HUES6 (cell line): ENCODE measurements around the gene SDR42E1.

Source experiments
- H3K27ac ChIP-seq: 2 replicates; pipeline ENCODE4 v1.7.0; 2013; ENCODE audit warnings: low read depth, mild to moderate bottlenecking, low read length, inconsistent platforms
- H3K27me3 ChIP-seq: 2 replicates; pipeline ENCODE4 v1.6.1; 2013; ENCODE audit warnings: low read length; ENCODE audit not compliant: control insufficient read depth, insufficient read depth
- H3K36me3 ChIP-seq: 2 replicates; pipeline ENCODE4 v1.6.1; 2013; ENCODE audit warnings: low read length; ENCODE audit not compliant: control insufficient read depth, insufficient read depth
- H3K4me1 ChIP-seq: 2 replicates; pipeline ENCODE4 v1.6.1; 2013; ENCODE audit warnings: low read length; ENCODE audit not compliant: control insufficient read depth, insufficient read depth
- H3K4me3 ChIP-seq: 2 replicates; pipeline ENCODE4 v1.5.1; 2013; ENCODE audit warnings: low read depth, low read length
- H3K9ac ChIP-seq: one replicate; pipeline ENCODE4 v1.6.1; 2013; ENCODE audit warnings: mild to moderate bottlenecking, low read length
- H3K9me3 ChIP-seq: 2 replicates; pipeline ENCODE4 v1.6.1; 2013; ENCODE audit warnings: low read depth, low read length; ENCODE audit not compliant: control insufficient read depth, insufficient read depth

Gene SDR42E1

GRCh38 chr16:81975637-81976036, 35.6 kb downstream of the SDR42E1 start:
- H3K9ac ChIP-seq, result no peak overlapping the region
- peaks cover 17% of the 10 kb centered on the region; the same call in 1 of the 2 replicates for H3K4me1 ChIP-seq
- H3K27ac ChIP-seq, result no peak overlapping the region
- H3K27me3 ChIP-seq, result no peaks in the 10 kb centered on the region
- H3K4me3 ChIP-seq, result no peak overlapping the region
- peaks cover 34% of the 10 kb centered on the region for H3K9me3 ChIP-seq
- no peaks in the 10 kb centered on the region for H3K36me3 ChIP-seq

GRCh38 chr16:81973737-81974136, 37.5 kb downstream of the SDR42E1 start:
- Histone ChIP-seq H3K4me3 (no peak overlapping the region), H3K4me1 (peaks cover 17% of the 10 kb centered on the region; the same call in 1 of the 2 replicates), H3K9me3 (peaks cover 34% of the 10 kb centered on the region), H3K9ac (no peak overlapping the region), H3K27me3 (no peaks in the 10 kb centered on the region), H3K36me3 (no peaks in the 10 kb centered on the region), H3K27ac (no peak overlapping the region; the same call in 1 of the 2 replicates)

- Histone ChIP-seq H3K9ac (no peak overlapping the region), H3K36me3 (no peaks in the 10 kb centered on the region), H3K4me3 (no peak overlapping the region), H3K4me1 (peaks cover 17% of the 10 kb centered on the region; the same call in 1 of the 2 replicates), H3K27me3 (no peaks in the 10 kb centered on the region), H3K27ac (no peak overlapping the region), H3K9me3 (peaks cover 30% of the 10 kb centered on the region)
Observed at GRCh38 chr16:81971853-81972252, 39.4 kb downstream of the SDR42E1 start.

- no peaks in the 10 kb centered on the region for H3K36me3 ChIP-seq
- H3K27me3 ChIP-seq, result no peaks in the 10 kb centered on the region
- no peak overlapping the region for H3K9ac ChIP-seq
- H3K4me3 ChIP-seq, result no peak overlapping the region
- peaks cover 14% of the 10 kb centered on the region for H3K9me3 ChIP-seq
- no peak overlapping the region for H3K27ac ChIP-seq
- no peaks in the 10 kb centered on the region for H3K4me1 ChIP-seq
Observed at GRCh38 chr16:81967358-81967757, 43.9 kb downstream of the SDR42E1 start.

- Histone ChIP-seq H3K27me3 (no peaks in the 10 kb centered on the region), H3K9ac (no peak overlapping the region), H3K27ac (no peak overlapping the region), H3K4me3 (no peak overlapping the region), H3K4me1 (no peaks in the 10 kb centered on the region), H3K36me3 (no peaks in the 10 kb centered on the region), H3K9me3 (peaks cover 3% of the 10 kb centered on the region; the same call in 1 of the 2 replicates)
Observed at GRCh38 chr16:81964808-81965207, 46.5 kb downstream of the SDR42E1 start.

DNA sequence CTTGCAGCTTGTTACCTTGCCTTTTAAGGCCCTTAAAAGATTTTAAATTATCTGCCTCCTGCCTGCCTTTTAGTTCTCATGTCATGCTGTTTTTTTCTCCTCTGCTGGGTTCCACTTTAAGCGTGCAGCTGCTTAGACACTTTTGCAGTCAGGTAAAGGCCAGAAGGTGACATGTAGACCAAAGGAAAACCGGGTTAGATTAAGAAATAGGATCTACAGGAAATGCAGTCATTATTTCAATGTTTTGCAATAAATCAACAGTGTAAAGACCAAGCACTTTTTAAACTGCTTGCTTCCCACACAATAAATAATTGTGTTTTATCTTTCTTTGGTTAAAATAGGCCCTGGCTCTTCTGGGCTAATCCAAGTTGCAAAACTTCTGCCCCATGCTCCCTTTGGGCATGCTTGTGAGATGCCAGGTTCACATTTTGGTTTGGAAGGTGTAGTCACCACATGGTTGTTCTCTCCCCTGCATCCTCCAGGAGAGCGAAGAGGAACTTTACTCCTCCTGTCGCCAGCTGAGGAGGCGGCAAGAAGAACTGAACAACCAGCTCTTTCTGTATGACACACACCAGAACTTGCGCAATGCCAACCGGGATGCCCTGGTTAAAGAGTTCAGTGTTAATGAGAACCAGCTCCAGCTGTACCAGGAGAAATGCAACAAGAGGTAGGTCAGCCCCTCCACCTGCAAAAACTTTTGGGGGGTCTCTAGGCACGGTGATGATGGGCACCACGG, 54.9 kb downstream of the SDR42E1 start:
- H3K4me1 ChIP-seq, result no peaks in the 10 kb centered on the region
- no peak overlapping the region for H3K27ac ChIP-seq
- H3K9me3 ChIP-seq, result peaks cover 2% of the 10 kb centered on the region
- no peak overlapping the region for H3K4me3 ChIP-seq
- H3K27me3 ChIP-seq, result no peaks in the 10 kb centered on the region
- H3K36me3 ChIP-seq, result no peaks in the 10 kb centered on the region
- no peak overlapping the region for H3K9ac ChIP-seq

GRCh38 chr16:81951564-81951963, 59.7 kb downstream of the SDR42E1 start:
- Histone ChIP-seq H3K27ac (no peak overlapping the region), H3K9ac (no peak overlapping the region), H3K27me3 (no peaks in the 10 kb centered on the region), H3K4me1 (no peaks in the 10 kb centered on the region), H3K9me3 (peaks cover 5% of the 10 kb centered on the region), H3K4me3 (no peak overlapping the region), H3K36me3 (no peaks in the 10 kb centered on the region)

DNA sequence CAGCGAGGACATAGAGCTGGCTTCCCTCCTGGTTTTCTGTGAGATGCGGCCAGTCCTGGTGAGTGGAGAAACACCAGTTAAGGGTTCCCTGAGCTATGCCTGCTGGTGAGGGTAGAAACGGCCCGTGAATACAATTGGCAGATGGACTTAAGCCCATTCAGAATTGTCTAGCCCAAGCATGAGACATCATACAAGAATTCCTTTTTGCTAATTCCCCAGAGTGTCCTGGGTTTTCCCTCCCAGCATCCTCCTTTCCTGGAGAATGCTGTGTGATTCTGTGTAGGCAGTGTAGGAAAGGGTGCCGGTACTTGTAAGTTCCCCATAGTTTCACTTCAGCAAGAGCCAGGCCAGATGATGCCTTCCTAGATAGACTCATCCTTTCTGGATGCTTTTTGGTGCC, 65.1 kb downstream of the SDR42E1 start:
- peaks cover 14% of the 10 kb centered on the region for H3K4me1 ChIP-seq
- no peaks in the 10 kb centered on the region for H3K36me3 ChIP-seq
- H3K9ac ChIP-seq, result no peak overlapping the region
- H3K27me3 ChIP-seq, result no peaks in the 10 kb centered on the region
- no peak overlapping the region for H3K4me3 ChIP-seq
- H3K27ac ChIP-seq, result no peak overlapping the region
- 0 out of 2 replicates have a peak, but pooled peaks cover 2% of the 10 kb centered on the region for H3K9me3 ChIP-seq

DNA sequence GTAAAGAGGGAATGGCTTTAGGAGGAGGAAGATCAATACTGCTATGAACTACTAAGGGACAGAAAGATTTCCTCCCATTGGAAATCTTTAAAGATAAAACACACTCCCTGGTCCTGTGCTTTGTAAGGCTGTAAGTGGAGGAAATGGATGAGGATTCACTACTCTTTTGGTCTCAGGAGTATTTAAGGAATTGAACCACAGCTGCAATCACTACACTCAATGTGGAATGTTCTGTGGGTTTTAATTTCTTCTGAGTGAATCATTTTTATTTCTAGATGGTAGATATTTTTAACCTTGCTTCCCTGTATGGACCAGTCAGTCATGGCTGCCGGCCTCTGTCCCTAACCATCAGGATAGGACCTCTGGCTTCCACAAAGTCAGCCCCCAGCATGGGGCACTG, 65.6 kb downstream of the SDR42E1 start:
- H3K4me1 ChIP-seq, result peaks cover 19% of the 10 kb centered on the region
- H3K27me3 ChIP-seq, result no peaks in the 10 kb centered on the region
- no peak overlapping the region for H3K27ac ChIP-seq
- no peaks in the 10 kb centered on the region for H3K9me3 ChIP-seq
- no peak overlapping the region for H3K9ac ChIP-seq
- H3K4me3 ChIP-seq, result no peak overlapping the region
- H3K36me3 ChIP-seq, result no peaks in the 10 kb centered on the region

- Histone ChIP-seq H3K9me3 (no peaks in the 10 kb centered on the region), H3K9ac (no peak overlapping the region), H3K27me3 (no peaks in the 10 kb centered on the region), H3K4me3 (no peak overlapping the region), H3K4me1 (peaks cover 49% of the 10 kb centered on the region), H3K27ac (no peak overlapping the region), H3K36me3 (no peaks in the 10 kb centered on the region)
Observed at GRCh38 chr16:81942007-81942601, 69.2 kb downstream of the SDR42E1 start.

DNA sequence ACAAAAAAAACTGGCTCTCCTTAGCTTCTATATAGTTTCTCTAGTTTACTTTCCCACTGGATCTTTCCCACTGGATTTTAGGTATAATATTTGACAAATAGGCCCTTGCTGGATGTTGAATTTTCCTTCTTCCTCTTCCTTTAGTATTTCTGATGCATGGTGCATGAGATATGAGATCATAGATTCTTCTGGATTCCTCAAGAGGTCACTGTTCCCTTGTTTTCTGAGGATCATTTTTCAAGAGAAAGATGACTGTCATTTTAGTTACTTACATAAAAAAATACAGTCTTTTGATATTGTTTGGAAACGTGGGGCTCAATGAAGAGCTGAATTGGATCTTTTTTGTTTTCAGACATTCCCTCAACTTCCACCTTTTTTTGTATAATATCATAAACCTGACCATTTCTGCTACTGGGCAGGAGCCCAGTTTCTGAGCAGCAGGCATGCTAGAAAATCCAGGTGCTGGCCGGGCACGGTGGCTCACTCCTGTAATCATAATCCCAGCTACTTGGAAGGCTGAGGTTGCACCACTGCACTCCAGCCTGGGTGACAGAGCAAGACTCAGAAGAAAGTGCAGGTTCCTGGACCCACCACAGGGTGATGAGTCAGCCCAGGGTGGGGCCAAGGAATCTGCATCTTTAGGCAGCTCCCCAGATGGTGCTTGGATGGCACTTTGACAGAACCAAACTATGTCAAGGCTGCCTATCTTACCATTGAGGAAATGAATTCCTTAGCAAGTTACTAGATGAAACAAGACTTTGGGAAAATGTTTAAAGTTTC, 70.3 kb downstream of the SDR42E1 start:
- H3K36me3 ChIP-seq, result no peaks in the 10 kb centered on the region
- no peaks in the 10 kb centered on the region for H3K27me3 ChIP-seq

More for the DNA sequence above, 70.3 kb downstream of the SDR42E1 start:
- H3K27ac ChIP-seq, result no peak overlapping the region
- H3K9ac ChIP-seq, result no peak overlapping the region
- H3K4me1 ChIP-seq, result peaks cover 49% of the 10 kb centered on the region
- H3K4me3 ChIP-seq, result no peak overlapping the region
- H3K9me3 ChIP-seq, result no peaks in the 10 kb centered on the region
